Neural cell (in vitro differentiated cells): ENCODE results near the gene CHST11.

Experiments used
- EP300 ChIP-seq: fragments of 450-650 bp; conservative IDR thresholded peaks from 2 replicates; pipeline ENCODE4 v1.6.1; 2014; ENCODE audit warnings: antibody characterized with exemption, mild to moderate bottlenecking, moderate library complexity; ENCODE audit not compliant: poor library complexity, severe bottlenecking
- EZH2 ChIP-seq: fragments of 200-600, 300-800 bp; shearing (Covaris generic), sonication (generic); IDR thresholded peaks from 2 replicates; pipeline ENCODE4 v1.6.1; 2014; ENCODE audit warnings: antibody characterized with exemption, low read length, borderline replicate concordance, mild to moderate bottlenecking; ENCODE audit not compliant: insufficient read depth, poor library complexity, severe bottlenecking
- MXI1 ChIP-seq: fragments of 450-650 bp; conservative IDR thresholded peaks from 2 replicates; pipeline ENCODE4 v1.6.1; 2014; ENCODE audit warnings: antibody characterized with exemption, mild to moderate bottlenecking; ENCODE audit not compliant: poor library complexity, severe bottlenecking
- POLR2AphosphoS5 ChIP-seq: IDR thresholded peaks from 2 replicates; pipeline ENCODE4 v1.6.1; 2012
- RAD21 ChIP-seq: fragments of 450-650 bp; conservative IDR thresholded peaks from 2 replicates; pipeline ENCODE4 v1.6.1; 2014; ENCODE audit warnings: antibody characterized with exemption, mild to moderate bottlenecking, moderate library complexity
- REST ChIP-seq: IDR thresholded peaks from 2 replicates; pipeline ENCODE4 v1.6.1; 2012; ENCODE audit warnings: borderline replicate concordance
- SMC3 ChIP-seq: fragments of 450-650 bp; conservative IDR thresholded peaks from 2 replicates; pipeline ENCODE4 v1.6.1; 2014; ENCODE audit warnings: antibody characterized with exemption, mild to moderate bottlenecking, moderate library complexity; ENCODE audit not compliant: poor library complexity
- TAF1 ChIP-seq: IDR thresholded peaks from 2 replicates; pipeline ENCODE4 v1.6.1; 2012; ENCODE audit warnings: low read depth
- TF ChIP-seq, protein P1 (sequence below): fragments of 450-650 bp; IDR thresholded peaks from 2 replicates; pipeline ENCODE4 v1.5.1; 2014; ENCODE audit warnings: antibody characterized with exemption, mild to moderate bottlenecking, moderate library complexity; ENCODE audit not compliant: poor library complexity, severe bottlenecking

DNA sequence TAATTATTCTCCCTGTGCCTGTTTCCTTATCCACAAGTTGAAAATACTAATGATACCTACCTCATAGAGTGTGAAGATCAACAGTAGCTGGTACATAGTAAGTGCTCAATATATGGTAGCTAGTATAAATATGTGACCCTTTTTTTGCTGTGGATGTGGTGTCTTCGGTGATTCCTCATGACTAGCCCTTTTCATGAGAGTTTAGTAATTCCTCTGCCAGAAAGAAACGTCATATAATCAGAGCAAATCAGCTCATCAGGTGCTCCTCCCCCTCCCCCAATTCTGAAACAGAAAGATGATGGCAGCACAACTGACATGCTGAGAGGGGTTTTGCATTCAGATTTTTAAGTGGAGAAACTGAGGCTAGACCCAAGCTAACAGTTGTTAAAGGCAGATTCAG lies 290.6 kb downstream of the CHST11 start:
- TF ChIP-seq, protein P1, sequence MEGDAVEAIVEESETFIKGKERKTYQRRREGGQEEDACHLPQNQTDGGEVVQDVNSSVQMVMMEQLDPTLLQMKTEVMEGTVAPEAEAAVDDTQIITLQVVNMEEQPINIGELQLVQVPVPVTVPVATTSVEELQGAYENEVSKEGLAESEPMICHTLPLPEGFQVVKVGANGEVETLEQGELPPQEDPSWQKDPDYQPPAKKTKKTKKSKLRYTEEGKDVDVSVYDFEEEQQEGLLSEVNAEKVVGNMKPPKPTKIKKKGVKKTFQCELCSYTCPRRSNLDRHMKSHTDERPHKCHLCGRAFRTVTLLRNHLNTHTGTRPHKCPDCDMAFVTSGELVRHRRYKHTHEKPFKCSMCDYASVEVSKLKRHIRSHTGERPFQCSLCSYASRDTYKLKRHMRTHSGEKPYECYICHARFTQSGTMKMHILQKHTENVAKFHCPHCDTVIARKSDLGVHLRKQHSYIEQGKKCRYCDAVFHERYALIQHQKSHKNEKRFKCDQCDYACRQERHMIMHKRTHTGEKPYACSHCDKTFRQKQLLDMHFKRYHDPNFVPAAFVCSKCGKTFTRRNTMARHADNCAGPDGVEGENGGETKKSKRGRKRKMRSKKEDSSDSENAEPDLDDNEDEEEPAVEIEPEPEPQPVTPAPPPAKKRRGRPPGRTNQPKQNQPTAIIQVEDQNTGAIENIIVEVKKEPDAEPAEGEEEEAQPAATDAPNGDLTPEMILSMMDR: no peak
- TF ChIP-seq TAF1 (no peak), MXI1 (no peak), EZH2 (no peak), EP300 (no peak), RAD21 (no peak), REST (no peak), POLR2AphosphoS5 (no peak), SMC3 (no peak)
